SJCRH30 (cell line): ENCODE results near the gene NRAP. TPM values are rescaled to one million over a fixed set of nuclear protein-coding genes. Genes with fewer than 3 reads are reported as not detected.

Experiments
- DNase-seq, 2 experiments: peaks; one replicate each; pipeline ENCODE4 v3.0.0-alpha.2; 2015 to 2020
- H3K27ac ChIP-seq: fragments of 250-450 bp; sonication (Bioruptor Pico); 2 replicates; pipeline ENCODE4 v1.5.1; 2020; ENCODE audit warnings: mild to moderate bottlenecking, moderate library complexity
- H3K27me3 ChIP-seq: fragments of 250-450 bp; sonication (Bioruptor Pico); 2 replicates; pipeline ENCODE4 v1.5.1; 2020; ENCODE audit warnings: mild to moderate bottlenecking, moderate library complexity
- H3K36me3 ChIP-seq: fragments of 250-450 bp; sonication (Bioruptor Pico); 2 replicates; pipeline ENCODE4 v1.5.1; 2020; ENCODE audit warnings: mild to moderate bottlenecking, moderate library complexity
- H3K4me1 ChIP-seq: fragments of 250-450 bp; sonication (Bioruptor Pico); 2 replicates; pipeline ENCODE4 v1.5.1; 2020; ENCODE audit warnings: mild to moderate bottlenecking, moderate library complexity
- H3K4me3 ChIP-seq: fragments of 250-450 bp; sonication (Bioruptor Pico); 2 replicates; pipeline ENCODE4 v1.5.1; 2020; ENCODE audit warnings: mild to moderate bottlenecking, moderate library complexity
- H3K9me3 ChIP-seq: fragments of 250-450 bp; sonication (Bioruptor Pico); replicated peaks from 2 replicates; pipeline ENCODE4 v1.5.1; 2020; ENCODE audit warnings: mild to moderate bottlenecking, moderate library complexity
- total RNA-seq: library from RNA; depleted of rRNA; stranded (reverse); fragments of >200 nt; shearing (Covaris generic); gene quantifications from 2 replicates; pipeline ENCODE4 v1.2.3, GENCODE V29; 2014

The NRAP gene
- total RNA-seq, 1 experiment from 2014 or later = not detected

DNA sequence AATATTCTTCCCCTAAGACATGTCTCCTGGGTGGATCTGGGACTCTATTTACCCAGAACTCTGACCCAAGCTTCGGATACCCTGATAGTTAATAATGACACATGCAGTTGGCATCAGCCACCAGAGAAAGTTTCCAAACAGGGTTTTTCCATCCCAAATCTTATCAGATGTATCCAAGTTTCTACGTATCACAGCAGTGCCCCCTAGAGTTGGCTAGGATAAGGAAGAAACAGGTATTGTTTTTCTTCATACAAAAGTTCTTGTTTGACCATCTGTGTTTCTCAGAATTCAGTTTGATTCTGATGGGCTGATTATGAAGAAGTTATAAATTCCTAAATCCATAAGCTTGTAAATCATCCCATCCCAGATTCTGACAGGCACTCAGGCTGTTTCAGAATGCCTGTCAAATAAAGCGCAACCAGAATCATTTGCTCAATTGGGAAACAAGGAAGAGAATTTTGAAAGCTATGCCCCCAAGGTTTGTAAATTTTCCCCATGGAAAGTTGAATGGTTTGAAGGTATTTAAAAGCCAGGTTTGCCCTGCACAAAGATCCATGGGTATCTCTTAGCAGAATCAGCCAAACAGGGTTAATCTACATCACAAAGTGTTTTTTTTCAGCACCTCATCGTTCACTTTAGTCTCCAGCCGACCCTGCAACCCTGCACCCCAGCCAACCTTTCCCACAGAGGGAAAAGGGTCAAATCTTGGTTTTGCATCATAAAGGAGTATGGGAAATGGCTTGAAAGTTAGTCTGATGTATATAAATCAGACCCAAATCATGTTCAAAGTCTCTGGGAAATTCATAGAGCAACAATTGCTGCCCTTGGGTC is 47.4 kb downstream of the NRAP start:
- Histone ChIP-seq H3K36me3 (no peaks in the 10 kb centered on the region), H3K9me3 (no peaks in the 10 kb centered on the region), H3K27me3 (peaks cover 3% of the 10 kb centered on the region; the same call in 1 of the 2 replicates), H3K27ac (no peak overlapping the region), H3K4me1 (no peaks in the 10 kb centered on the region), H3K4me3 (no peak overlapping the region)
- DNase-seq = peak; percentile 10 to 54

DNA sequence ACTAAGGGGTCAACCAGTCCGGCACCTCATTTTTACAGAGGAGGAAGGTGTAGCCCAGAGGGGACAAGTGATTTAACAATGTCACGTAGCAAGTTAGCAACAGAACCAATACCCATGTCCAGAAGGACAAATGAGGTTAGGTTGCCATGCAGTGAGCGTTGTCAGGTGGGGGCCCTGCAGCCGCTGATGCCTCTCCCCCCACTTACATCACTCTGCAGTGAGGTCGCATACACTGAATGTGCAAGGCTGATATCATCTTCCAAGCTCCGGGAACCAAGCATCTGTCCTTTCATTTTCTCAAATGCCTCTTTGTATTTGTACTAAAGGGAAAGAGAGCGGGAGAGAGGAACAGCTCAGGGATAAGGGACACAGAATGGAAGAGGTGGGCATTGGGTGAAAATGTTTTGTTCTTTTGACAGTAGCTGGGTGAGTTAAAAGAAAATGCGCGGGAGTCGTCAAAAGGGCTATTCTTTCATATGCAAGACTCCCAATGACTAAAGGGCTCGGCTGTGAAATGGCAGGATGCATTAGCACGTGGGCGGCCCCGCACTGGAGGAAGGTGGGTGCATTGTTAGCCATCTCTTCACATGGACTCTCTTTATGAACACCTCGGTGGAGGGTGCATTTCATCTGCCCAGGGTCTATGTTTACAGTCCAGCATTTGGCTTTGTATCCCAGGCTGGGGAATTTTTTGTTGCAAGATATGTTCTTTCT is 49.7 kb downstream of the NRAP start:
- Histone ChIP-seq H3K36me3 (no peaks in the 10 kb centered on the region), H3K27me3 (peaks cover 11% of the 10 kb centered on the region; the same call in 1 of the 2 replicates), H3K27ac (no peak overlapping the region), H3K9me3 (no peaks in the 10 kb centered on the region), H3K4me1 (no peaks in the 10 kb centered on the region; the same call in 1 of the 2 replicates), H3K4me3 (no peak overlapping the region)
- DNase-seq = no peak

DNA sequence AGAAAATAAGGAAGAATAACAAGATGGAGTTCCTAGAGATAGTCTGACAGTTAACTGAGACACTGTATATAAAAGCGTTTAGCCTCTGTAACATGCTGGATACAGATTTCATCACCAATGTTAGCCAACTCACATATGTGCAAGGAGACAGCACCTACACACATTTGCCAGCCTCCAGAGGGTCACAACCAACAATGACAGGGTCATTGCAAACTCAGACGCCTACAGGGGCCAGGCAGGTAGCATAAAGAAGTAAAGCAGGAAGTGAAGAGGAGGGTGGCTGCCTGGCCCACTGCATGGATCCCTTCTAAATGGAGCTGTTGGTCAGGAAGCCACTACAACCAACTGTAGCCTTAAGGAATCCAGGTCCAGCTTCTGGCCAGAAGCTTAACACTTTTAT is 50.4 kb downstream of the NRAP start:
- DNase-seq = no peak
- H3K36me3 ChIP-seq = no peaks in the 10 kb centered on the region
- H3K9me3 ChIP-seq = no peaks in the 10 kb centered on the region
- peaks cover 11% of the 10 kb centered on the region; the same call in 1 of the 2 replicates for H3K27me3 ChIP-seq
- H3K4me3 ChIP-seq = no peak overlapping the region
- no peak overlapping the region for H3K27ac ChIP-seq
- no peaks in the 10 kb centered on the region; the same call in 1 of the 2 replicates for H3K4me1 ChIP-seq

DNA sequence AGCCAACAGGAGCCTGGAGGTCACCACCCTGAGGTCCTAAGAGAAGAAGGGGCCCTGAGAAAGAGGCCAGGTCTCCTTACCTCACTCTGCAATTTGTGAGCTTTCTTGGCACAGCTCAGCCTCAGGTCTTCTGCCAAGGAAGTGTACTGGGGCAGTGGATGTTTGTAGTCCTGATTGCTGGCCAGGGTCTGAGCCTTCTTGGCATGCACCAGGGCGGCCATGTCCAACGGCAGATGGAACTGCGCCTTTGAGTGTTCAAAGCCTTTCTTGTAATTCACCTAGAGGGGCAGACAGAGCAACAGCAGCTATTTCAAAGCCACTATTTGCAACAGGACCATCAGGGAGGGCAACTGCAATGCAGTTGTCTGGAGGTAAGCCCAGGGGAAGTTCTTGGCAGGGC is 51.7 kb downstream of the NRAP start:
- no peaks in the 10 kb centered on the region; the same call in 1 of the 2 replicates for H3K4me1 ChIP-seq
- no peaks in the 10 kb centered on the region for H3K36me3 ChIP-seq
- no peak for DNase-seq
- no peak overlapping the region for H3K4me3 ChIP-seq
- H3K27me3 ChIP-seq = peaks cover 11% of the 10 kb centered on the region; the same call in 1 of the 2 replicates
- no peaks in the 10 kb centered on the region for H3K9me3 ChIP-seq
- no peak overlapping the region for H3K27ac ChIP-seq

DNA sequence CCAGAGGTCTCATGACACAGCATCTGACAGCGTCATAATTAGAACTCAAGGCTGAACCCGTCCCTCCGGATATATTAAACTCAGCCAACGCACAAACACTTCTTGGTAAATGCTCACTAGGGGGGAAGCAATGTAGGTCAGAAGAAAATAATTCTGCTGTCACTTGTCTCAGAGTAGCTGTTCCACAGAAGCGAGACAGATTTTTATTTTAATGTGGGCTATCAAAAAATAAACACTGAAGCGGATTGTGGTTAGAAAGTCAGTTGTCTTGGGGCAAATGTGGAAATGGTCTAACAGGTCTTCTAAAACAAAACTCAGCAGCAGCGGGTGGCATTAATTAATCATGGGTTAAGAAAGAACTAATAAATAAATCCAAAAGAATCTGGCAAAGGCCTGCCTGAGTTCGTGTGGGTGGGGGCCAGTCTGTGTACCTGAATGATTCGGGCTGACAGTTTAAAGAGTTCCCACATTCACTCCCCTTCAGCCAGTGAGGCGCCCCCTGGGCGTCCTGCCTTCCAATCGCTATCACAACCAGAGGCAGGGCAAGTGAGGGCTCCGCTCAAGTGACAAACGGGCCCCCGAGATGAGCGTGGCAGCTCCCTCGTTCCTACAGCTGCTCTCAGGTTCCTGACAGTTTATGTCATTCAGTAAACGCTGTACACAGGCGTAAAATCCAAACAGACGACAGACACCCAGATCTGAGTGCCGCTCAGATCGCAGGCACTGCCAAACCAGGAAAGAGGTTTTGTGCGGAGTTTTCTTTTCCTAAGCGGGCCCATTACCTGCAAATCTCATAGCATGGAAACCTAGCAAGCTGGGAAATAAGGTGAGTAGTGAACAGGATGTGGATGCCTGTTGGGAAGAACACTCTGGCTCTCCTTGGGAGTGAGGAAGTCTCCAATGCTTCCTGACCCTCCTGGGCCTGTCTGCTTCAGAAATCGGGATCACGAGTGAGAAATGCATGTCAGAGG is 52.9 kb downstream of the NRAP start:
- H3K9me3 ChIP-seq = no peaks in the 10 kb centered on the region
- H3K4me1 ChIP-seq = no peaks in the 10 kb centered on the region; the same call in 1 of the 2 replicates
- peak; percentile 52 to 64 for DNase-seq
- H3K27ac ChIP-seq = no peak overlapping the region
- peaks cover 11% of the 10 kb centered on the region; the same call in 1 of the 2 replicates for H3K27me3 ChIP-seq
- peak overlapping the region; percentile 13; the same call in 1 of the 2 replicates for H3K4me3 ChIP-seq
- no peaks in the 10 kb centered on the region for H3K36me3 ChIP-seq

DNA sequence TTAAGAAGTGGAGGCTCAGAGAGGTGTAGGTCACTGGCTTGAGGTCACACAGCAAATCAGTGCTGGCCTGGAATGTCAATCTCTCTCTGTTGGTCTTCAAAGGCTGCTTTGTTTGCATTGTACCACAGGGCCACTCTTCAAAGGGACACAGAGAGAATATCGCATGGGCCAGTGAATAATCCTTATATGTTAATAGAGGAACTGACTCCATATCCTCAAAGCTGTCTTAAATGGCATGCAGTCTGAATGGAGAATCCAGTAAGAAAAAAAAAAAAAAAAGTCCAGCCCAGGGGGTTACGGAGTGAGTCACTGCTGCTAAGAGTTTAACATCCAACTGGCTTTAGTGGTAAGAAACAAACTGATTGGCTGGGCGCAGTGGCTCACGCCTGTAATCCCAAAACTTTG is 54.1 kb downstream of the NRAP start:
- H3K4me1 ChIP-seq = no peaks in the 10 kb centered on the region; the same call in 1 of the 2 replicates
- peak; percentile 11 to 26 for DNase-seq
- no peak overlapping the region for H3K4me3 ChIP-seq
- peaks cover 11% of the 10 kb centered on the region; the same call in 1 of the 2 replicates for H3K27me3 ChIP-seq
- H3K27ac ChIP-seq = no peak overlapping the region
- no peaks in the 10 kb centered on the region for H3K9me3 ChIP-seq
- H3K36me3 ChIP-seq = no peaks in the 10 kb centered on the region

DNA sequence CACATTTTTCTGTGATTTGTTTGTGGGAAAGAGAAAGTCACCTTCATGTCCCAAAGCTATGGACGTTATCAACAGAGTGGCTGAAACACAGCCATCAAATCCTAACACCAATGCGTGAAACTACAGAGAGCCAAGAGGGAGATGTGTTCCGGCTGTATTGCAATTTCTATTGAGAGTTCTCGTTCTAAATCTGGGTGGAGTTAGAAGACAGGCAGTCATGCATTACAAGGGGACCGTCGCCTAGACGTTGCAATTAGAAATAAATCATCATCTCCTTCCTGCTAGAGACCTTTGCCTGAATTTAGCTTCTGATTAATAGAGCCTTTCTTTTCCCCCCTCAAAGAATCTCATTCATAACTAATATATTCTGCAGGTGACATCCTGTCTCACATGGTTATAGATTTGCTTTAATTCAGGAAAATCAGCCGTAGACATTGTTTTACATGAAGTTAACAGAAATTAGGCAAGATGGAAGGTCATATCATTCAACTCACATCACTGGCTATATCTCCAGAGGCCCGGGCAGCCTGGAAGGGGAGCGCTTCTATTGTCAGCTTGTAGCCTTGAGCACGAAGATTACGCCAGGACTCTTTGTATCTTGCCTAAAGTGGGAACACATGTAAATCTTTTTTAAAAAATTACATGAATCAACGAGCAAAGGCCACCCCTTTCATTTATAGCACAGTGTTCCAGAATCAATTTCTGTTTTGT is 58.4 kb downstream of the NRAP start:
- no peak for DNase-seq
- Histone ChIP-seq H3K36me3 (no peaks in the 10 kb centered on the region), H3K4me1 (no peaks in the 10 kb centered on the region), H3K4me3 (no peak overlapping the region), H3K9me3 (no peaks in the 10 kb centered on the region), H3K27me3 (no peaks in the 10 kb centered on the region), H3K27ac (no peak overlapping the region)

DNA sequence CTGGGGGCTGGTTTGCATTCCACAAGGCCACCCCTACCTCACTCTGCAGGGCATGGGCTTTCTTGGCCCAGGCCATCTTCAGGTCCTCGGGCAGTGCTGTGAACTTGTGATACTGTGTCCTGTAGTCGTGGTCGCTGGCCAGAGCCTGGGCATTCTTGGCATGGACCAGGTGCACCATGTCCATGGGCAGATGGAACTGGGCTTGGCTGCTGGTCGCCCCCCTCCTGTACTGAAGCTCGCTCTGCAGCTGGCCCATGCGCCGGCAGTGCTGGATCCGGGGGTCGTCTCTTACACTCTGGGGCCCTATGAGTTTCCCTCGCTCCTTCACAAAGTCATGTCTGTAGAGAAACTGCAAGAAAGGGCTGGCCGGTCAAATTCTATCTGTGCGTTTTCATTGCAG is 59.3 kb downstream of the NRAP start:
- DNase-seq = no peak
- Histone ChIP-seq H3K36me3 (no peaks in the 10 kb centered on the region), H3K4me3 (no peak overlapping the region), H3K4me1 (no peaks in the 10 kb centered on the region), H3K9me3 (no peaks in the 10 kb centered on the region), H3K27ac (no peak overlapping the region), H3K27me3 (no peaks in the 10 kb centered on the region)

DNA sequence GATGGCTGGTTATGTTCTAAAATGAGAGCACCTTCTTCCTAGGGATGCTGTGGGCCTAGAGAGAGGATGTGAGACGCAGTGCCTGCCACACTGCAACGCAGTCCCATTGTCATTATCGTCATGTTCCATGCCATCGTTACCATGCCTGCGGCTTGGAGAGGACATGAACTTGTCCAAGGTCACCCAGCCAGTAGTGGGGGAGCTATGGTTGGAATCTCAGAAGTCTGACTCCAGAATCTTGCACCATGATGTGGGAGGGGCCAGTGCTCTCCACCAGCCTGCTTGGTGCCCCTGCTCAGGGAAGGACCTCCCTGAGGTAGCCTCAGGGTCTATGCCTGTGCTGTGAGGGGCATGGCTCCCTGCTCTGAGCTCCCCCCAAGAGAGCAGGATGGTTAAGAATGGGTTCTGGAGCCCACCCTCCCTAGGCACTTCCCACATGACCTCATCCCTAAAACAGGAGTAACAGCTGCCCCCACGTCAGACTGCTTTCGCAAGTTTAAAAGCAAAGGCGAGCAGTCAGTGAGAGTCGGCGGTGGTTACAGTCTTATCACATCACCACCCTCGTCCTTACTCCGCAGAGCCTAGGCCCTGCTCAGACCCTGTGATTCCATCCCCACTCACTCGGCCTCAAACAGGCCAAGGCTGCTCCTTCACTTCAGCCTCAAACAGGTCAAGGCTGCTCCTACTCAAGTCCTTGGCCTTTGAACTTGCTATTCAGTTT is 60.6 kb downstream of the NRAP start:
- DNase-seq = no peak
- Histone ChIP-seq H3K4me3 (no peak overlapping the region), H3K27me3 (no peaks in the 10 kb centered on the region), H3K36me3 (no peaks in the 10 kb centered on the region), H3K27ac (no peak overlapping the region), H3K9me3 (no peaks in the 10 kb centered on the region), H3K4me1 (no peaks in the 10 kb centered on the region)

DNA sequence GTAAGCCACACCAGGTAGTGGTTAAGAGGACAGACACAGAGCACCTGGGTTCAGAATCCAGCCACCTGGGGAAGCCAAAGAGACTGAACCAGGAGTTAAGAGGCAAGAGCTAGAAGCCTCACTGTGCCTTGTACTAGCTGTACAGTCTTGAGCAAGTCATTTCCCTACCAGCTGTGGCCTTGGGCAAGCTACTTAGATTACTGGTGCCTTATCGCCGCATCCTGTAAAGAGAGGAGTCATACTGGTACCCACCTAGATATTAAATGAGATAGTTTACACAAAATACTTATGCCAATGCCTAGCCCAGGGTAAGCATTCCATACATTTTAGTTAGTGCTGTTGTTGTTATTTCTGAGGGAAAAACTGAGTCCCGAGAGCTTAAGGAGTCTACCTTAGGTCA is 63.3 kb downstream of the NRAP start:
- Histone ChIP-seq H3K4me3 (no peak overlapping the region), H3K9me3 (no peaks in the 10 kb centered on the region), H3K27ac (no peak overlapping the region), H3K36me3 (no peaks in the 10 kb centered on the region), H3K4me1 (no peaks in the 10 kb centered on the region), H3K27me3 (no peaks in the 10 kb centered on the region)
- no peak for DNase-seq

DNA sequence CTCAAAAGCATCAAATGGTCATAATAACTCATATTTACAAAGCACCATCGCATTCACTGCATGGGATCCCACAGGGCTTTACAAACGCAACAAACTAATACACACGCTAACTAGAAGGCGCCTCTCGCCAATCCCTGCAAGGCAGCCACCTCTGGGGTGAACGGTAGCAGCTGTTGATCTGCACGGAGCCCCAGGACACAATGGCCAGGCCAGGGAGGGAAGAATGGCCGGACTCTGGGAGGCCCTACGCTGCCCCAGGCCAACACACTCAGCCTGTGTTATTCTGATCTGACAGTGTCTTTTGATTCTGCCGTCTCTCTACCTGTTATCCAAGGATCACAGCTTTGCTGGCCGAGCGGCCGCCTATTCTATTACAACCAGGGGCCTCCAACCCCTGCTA is 69.2 kb downstream of the NRAP start:
- no peak for DNase-seq
- no peaks in the 10 kb centered on the region; the same call in 1 of the 2 replicates for H3K27me3 ChIP-seq
- no peaks in the 10 kb centered on the region for H3K36me3 ChIP-seq
- H3K4me1 ChIP-seq = no peaks in the 10 kb centered on the region
- H3K27ac ChIP-seq = no peak overlapping the region
- H3K9me3 ChIP-seq = no peaks in the 10 kb centered on the region
- H3K4me3 ChIP-seq = no peak overlapping the region

DNA sequence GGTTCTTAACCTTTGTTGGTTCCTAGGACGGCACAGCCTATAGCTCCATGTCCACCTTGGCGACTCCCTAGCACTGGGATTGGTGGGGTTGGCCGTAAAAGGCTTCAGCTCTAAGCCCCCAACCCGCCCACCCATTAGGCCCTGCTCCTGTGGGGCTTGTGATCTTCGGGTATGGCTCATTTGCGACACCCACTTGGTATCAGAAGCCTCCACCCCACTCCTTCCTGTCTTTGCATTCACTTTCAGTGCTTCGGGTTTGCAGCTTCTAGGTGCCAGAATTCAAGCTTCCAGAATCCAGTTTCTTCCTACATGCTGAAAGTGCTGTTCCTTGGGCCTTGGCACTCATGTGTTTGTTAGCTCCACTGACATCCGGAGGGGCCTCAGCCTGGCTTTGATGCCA is 71.5 kb downstream of the NRAP start:
- Histone ChIP-seq H3K4me1 (no peaks in the 10 kb centered on the region), H3K4me3 (no peak overlapping the region), H3K27ac (no peak overlapping the region), H3K36me3 (no peaks in the 10 kb centered on the region), H3K9me3 (no peaks in the 10 kb centered on the region), H3K27me3 (no peaks in the 10 kb centered on the region; the same call in 1 of the 2 replicates)
- DNase-seq = no peak

DNA sequence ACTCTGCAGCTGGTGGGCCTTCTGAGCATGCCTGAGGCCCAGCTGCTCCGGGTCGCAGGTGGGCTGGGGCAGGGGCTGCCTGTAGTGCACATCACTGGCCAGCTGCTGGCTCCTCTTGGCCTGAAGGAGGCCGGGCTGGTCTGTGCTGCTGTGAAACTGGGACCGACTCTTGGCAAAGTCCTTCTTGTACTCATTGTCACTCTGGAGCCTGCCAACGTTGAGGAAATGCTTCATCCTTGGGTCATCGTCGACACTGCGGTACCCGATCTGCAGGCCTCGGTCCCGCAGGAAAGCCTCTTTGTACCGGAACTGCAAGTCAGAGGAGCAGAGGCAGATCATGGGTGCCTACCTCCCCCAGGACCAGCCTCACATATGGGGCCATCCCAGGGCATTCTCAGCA is 73.3 kb downstream of the NRAP start:
- H3K36me3 ChIP-seq = no peaks in the 10 kb centered on the region
- no peaks in the 10 kb centered on the region for H3K9me3 ChIP-seq

More for the DNA sequence above, 73.3 kb downstream of the NRAP start:
- H3K27me3 ChIP-seq = no peaks in the 10 kb centered on the region; the same call in 1 of the 2 replicates
- H3K4me1 ChIP-seq = no peaks in the 10 kb centered on the region
- H3K27ac ChIP-seq = no peak overlapping the region
- no peak for DNase-seq
- H3K4me3 ChIP-seq = no peak overlapping the region
